NB4 (cell line): ENCODE measurements around the gene DGCR2.

Experiments
- DNase-seq: peaks from one replicate; pipeline ENCODE4 v3.0.0; 2010; ENCODE audit warnings: low read depth
- H3K4me3 ChIP-seq: one replicate; pipeline ENCODE4 v1.5.1; 2011; ENCODE audit warnings: mild to moderate bottlenecking, low read depth, low read length, moderate library complexity
- MYC ChIP-seq: IDR thresholded peaks from 2 replicates; pipeline ENCODE4 v1.6.1; 2011; ENCODE audit warnings: low read depth, low read length
- POLR2A ChIP-seq: IDR thresholded peaks from 2 replicates; pipeline ENCODE4 v1.6.1; 2011; ENCODE audit warnings: mild to moderate bottlenecking; ENCODE audit not compliant: insufficient read length; ENCODE audit errors: extremely low read depth
- TF ChIP-seq, protein P1 (sequence below): IDR thresholded peaks from 2 replicates; pipeline ENCODE4 v1.6.1; 2011; ENCODE audit warnings: low read depth, low read length
- TF ChIP-seq, protein P2 (sequence below): IDR thresholded peaks from one replicate; pipeline ENCODE4 v1.5.1; 2012; ENCODE audit warnings: low read depth, low read length

DGCR2 gene

DNA sequence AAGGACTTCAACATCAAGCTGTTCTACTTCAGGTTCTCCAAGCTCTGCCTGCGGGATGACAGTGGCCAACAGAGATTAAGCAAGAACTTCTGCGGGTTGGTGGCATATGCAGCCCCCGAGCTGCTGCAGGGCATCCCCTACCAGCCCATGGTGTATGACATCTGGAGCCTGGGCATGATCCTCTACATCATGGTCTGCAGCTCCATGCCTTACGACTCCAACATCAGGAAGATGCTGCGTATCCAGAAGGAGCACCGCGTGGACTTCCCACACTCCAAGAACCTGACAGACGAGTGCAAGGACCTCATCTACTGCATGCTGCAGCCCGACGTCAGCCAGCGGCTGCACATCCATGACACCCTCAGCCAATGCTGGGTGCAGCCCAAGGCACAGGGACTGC, 2.8 kb upstream of the DGCR2 start:
- H3K4me3 ChIP-seq: no peak overlapping the region
- DNase-seq: no peak
- no peak for TF ChIP-seq MYC
- TF ChIP-seq, protein P1, sequence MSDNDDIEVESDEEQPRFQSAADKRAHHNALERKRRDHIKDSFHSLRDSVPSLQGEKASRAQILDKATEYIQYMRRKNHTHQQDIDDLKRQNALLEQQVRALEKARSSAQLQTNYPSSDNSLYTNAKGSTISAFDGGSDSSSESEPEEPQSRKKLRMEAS: no peak
- TF ChIP-seq, protein P2, sequence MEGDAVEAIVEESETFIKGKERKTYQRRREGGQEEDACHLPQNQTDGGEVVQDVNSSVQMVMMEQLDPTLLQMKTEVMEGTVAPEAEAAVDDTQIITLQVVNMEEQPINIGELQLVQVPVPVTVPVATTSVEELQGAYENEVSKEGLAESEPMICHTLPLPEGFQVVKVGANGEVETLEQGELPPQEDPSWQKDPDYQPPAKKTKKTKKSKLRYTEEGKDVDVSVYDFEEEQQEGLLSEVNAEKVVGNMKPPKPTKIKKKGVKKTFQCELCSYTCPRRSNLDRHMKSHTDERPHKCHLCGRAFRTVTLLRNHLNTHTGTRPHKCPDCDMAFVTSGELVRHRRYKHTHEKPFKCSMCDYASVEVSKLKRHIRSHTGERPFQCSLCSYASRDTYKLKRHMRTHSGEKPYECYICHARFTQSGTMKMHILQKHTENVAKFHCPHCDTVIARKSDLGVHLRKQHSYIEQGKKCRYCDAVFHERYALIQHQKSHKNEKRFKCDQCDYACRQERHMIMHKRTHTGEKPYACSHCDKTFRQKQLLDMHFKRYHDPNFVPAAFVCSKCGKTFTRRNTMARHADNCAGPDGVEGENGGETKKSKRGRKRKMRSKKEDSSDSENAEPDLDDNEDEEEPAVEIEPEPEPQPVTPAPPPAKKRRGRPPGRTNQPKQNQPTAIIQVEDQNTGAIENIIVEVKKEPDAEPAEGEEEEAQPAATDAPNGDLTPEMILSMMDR: no peak
- no peak for TF ChIP-seq POLR2A

DNA sequence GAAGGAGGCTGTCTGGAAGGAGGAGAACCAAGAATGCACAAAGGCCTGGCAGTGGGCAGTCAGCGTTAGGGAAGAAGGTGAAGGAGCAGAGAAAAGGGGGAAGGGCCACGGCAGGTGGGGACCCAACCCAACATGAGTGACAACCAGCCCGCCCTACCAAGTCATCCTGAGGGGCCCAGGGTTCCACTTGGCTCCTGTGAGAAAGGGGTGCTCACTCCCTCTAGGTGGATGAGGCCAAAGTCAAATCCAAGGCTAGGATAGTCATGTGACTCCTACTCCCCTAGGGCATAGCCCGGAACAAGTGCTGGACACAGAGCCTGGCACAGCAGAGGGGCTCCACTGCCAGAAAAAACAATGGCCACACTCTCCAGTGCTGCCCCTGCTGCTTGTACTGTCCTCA, 2.2 kb upstream of the DGCR2 start:
- no peak for DNase-seq
- H3K4me3 ChIP-seq: no peak overlapping the region
- TF ChIP-seq POLR2A: no peak
- TF ChIP-seq, protein P2: no peak
- TF ChIP-seq, protein P1: no peak
- no peak for TF ChIP-seq MYC

DNA sequence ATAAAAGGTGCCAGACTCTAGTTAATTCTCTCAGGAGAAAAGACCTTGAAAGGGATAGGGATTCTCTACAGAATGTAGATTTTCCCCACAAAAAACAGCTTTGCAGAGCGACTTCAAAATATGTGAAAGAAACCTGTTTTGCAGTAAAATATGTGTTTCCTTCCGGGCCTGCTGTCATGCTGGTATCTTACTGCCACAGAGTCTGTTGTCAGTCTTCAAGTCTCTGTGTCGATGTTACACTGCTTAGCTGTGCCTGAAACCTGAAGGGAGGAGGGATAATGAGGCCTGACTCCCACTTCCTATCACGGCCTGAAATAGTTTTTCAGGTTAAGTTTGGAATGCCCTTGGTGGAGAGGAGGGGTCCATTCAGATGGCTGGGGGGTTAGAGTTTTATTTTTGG, 1.7 kb upstream of the DGCR2 start:
- TF ChIP-seq, protein P1: no peak
- TF ChIP-seq MYC (no peak), POLR2A (no peak)
- TF ChIP-seq, protein P2: no peak
- H3K4me3 ChIP-seq: no peak overlapping the region
- no peak for DNase-seq

DNA sequence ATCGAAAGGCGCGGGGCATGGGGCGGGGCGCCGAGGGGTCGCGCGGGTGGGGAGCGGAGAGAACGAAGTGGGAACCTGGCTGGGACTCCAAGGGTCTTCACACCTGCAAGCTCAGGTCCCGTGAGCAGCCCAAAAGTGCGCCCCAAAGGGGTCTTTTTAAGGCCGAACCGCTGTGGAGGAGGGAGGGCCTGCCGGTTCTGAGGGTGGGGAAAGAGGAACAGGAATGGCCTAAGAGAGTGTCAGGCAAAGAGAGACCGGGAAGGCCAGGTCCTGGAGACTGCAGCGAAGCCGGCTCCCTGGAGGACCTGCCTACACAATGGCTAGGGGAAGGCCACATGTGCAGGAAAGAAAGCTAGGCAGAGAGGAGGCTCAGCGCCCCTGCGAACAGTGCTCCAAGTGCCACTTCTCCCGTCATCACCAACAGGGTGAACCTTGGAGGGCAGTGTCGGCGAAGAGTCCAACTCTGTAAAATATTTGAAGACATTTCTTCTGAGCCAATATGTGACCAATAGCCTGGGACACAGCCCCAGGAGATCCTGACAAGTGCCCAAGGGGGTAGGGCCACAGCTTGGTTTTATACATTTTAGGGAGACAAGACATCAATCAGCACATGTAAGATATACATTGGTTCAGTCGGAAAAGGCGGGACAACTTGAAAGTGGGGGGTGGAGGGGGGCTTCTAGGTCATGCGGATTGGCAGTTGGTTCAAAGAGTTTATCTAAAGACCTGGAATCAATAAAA, 710 bp upstream of the DGCR2 start:
- TF ChIP-seq MYC (no peak), POLR2A (no peak)
- TF ChIP-seq, protein P1: no peak
- TF ChIP-seq, protein P2: no peak

DNA sequence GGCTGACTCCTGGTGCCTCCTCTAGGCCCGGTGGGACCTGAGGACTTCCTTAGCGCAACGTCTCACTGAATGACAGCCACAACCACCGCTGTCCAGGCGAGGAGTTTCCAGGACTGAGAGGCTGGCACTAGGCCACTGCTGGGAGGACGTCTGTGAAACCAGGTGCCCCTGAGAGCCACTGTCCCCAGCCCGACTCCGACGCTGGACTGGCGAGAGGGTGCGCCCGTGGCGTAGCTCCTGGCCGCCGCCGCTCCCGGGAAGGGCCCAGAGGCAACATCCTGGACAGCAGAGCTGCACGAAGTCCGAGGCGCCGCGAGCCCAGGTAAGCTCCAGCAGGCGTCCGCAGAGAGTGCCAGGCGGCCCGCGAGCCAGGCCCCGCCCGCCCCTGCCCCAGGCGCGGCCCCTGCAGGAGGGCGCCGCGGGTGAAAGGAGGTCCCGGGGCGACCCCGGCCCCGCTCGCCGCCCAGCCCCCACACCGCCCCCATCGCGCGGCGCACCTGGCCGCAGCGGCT, 525 bp downstream of the DGCR2 start:
- TF ChIP-seq, protein P1: no peak
- TF ChIP-seq MYC (no peak), POLR2A (no peak)
- TF ChIP-seq, protein P2: no peak
- peak overlapping the region; percentile 80 for H3K4me3 ChIP-seq
- DNase-seq: peak; percentile 69

More for the DNA sequence above, 710 bp upstream of the DGCR2 start:
- peak overlapping the region; percentile 42 for H3K4me3 ChIP-seq
- no peak for DNase-seq
